H1 (cell line): ENCODE measurements around the gene PRR36. TPM values are rescaled to one million over a fixed set of nuclear protein-coding genes. Genes with fewer than 3 reads are reported as not detected.

Experiments
- CHD7 ChIP-seq: fragments of 300-600 bp; sonication (generic); IDR thresholded peaks from 2 replicates; pipeline ENCODE4 v1.7.1; 2012; ENCODE audit warnings: low read length, moderate library complexity, mild to moderate bottlenecking, inconsistent platforms; ENCODE audit not compliant: insufficient replicate concordance
- CTBP2 ChIP-seq: IDR thresholded peaks from 2 replicates; pipeline ENCODE4 v1.7.0; 2011; ENCODE audit warnings: borderline replicate concordance, mild to moderate bottlenecking, moderate library complexity, mixed read lengths, low read length; ENCODE audit not compliant: insufficient read depth, insufficient read length
- RXRA ChIP-seq: IDR thresholded peaks from 2 replicates; pipeline ENCODE4 v1.6.1; 2011; ENCODE audit warnings: low read depth, mild to moderate bottlenecking, low read length, moderate library complexity; ENCODE audit not compliant: insufficient read depth
- SRF ChIP-seq: IDR thresholded peaks from 2 replicates; pipeline ENCODE4 v1.6.1; 2011; ENCODE audit warnings: mild to moderate bottlenecking, low read depth, low read length, moderate library complexity
- TBP ChIP-seq: IDR thresholded peaks from 2 replicates; pipeline ENCODE4 v1.6.1; 2011; ENCODE audit warnings: low read depth, low read length, improper control_type of control experiment
- polyA plus RNA-seq, 7 experiments: library from polyadenylated mRNA; depleted of rRNA in 3 of 7; stranded (reverse) in 5 of 7; unstranded in 2 of 7; fragments of >200 nt in 5 of 7; fragments of 200-250 nt in 2 of 7; gene quantifications; 1 replicate in 5 of 7; 2 replicates in 1 of 7; 4 replicates in 1 of 7; pipeline versions ENCODE4 v1.2.1 to v1.2.3, GENCODE V29; 2011 to 2013; ENCODE audit warnings: missing spikeins in 2 of 7, mixed read lengths in 2 of 7
- total RNA-seq: library from RNA; stranded (reverse); fragmentation: NEBNext Ultra II Directional; extraction: Animal tissue kit (Norgen Biotek cat#: 25700); gene quantifications from 2 replicates; pipeline ENCODE4 v1.2.1, GENCODE V29; 2021

The PRR36 gene
- total and polyA plus RNA-seq, 2 of the 8 experiments (the other 6 are each of a cell fraction or from before 2014, with no cell fraction given) = 1.6 to 23.9 TPM

GRCh38 chr19:7905268-7905667 lies 31.1 kb upstream of the PRR36 start (continued):
- TF ChIP-seq CHD7 = no peak
- no peak for TF ChIP-seq RXRA
- no peak for TF ChIP-seq TBP
- TF ChIP-seq CTBP2 = no peak
- TF ChIP-seq SRF = no peak
